GM13977 (cell line): ENCODE data around the gene SMTNL2.

ENCODE experiments used
- DNase-seq: peaks from one replicate; pipeline ENCODE4 v3.0.0; 2012; ENCODE audit warnings: low spot score
- in situ Hi-C: fragments of 300-500 bp; cut with MboI; formaldehyde crosslinking; loops from one replicate; pipeline ENCODE4 v1.12.0; 2022; ENCODE audit warnings: low sequenced_read_pairs, low pct_unique_long_range_greater_than_20kb, mixed read lengths, inconsistent platforms; ENCODE audit not compliant: unreplicated experiment
- TF ChIP-seq, protein P1 (sequence below): IDR thresholded peaks from 2 replicates; pipeline ENCODE4 v1.5.1; 2012; ENCODE audit warnings: mild to moderate bottlenecking, control low read depth; ENCODE audit not compliant: insufficient read depth; ENCODE audit errors: extremely low read depth, missing control alignments

The SMTNL2 gene

DNA sequence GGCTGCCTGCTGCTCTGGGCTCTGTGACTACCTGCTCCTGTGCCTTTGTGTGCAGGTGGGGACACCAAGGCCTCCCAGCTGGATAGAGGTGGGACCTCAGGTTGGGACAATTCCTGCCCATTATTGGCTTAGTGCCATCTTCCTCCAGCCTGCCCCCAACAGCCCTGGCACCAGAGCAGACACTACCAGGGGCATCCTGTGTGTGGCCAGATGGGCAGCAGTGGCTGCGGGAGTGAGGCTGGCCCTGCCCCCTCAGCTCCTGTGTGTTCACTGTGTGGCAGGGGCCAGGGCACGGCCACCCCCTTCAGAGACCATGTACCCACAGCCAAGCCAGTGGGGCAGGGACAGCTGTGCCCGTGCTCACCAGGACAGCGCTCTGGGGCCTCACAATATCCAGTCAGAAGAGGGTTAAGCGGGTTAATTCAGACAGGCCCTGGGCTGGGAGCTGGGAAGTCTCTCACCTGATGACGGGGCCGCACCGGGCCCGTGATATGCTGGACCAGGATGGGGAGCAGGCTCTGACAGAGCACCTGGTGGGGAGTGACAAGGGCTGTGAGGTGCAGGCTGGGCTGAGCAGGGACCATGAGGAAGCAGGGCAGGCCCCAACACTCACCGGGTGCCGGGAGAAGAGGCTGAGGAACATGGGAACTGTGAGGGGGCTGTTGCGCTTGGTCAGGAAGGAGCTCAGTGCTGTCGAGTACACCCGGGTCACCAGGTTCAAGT lies 42.2 kb upstream of the SMTNL2 start:
- no peak for DNase-seq
- TF ChIP-seq, protein P1, sequence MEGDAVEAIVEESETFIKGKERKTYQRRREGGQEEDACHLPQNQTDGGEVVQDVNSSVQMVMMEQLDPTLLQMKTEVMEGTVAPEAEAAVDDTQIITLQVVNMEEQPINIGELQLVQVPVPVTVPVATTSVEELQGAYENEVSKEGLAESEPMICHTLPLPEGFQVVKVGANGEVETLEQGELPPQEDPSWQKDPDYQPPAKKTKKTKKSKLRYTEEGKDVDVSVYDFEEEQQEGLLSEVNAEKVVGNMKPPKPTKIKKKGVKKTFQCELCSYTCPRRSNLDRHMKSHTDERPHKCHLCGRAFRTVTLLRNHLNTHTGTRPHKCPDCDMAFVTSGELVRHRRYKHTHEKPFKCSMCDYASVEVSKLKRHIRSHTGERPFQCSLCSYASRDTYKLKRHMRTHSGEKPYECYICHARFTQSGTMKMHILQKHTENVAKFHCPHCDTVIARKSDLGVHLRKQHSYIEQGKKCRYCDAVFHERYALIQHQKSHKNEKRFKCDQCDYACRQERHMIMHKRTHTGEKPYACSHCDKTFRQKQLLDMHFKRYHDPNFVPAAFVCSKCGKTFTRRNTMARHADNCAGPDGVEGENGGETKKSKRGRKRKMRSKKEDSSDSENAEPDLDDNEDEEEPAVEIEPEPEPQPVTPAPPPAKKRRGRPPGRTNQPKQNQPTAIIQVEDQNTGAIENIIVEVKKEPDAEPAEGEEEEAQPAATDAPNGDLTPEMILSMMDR, result no peak
- in situ Hi-C loops, result no loop called here

DNA sequence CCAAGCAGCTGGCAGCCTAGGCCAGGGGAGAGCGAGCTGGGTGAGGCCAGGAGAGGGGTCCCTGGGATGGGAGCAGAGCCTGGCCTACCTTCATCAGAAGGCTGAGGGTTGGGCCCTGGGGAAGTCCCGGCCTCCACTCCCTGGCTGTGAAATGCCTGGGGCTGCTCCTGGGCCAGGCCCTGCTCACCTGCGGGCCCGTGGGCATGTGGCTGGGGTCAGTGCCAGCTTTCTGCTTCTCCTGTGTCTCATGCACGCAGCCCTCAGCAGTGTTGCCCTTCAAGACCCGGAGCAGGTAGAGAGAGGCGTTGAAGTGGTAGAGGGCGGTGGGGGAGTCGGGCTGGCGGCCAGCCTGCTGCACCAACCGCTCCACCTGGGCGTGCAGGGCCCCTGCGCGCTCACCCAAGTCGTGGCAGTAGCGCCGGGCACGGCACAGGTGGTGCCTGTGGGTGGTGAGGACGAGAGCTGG lies 41.6 kb upstream of the SMTNL2 start:
- TF ChIP-seq, protein P1, result no peak
- DNase-seq, result no peak
- in situ Hi-C loops, result no loop called here

DNA sequence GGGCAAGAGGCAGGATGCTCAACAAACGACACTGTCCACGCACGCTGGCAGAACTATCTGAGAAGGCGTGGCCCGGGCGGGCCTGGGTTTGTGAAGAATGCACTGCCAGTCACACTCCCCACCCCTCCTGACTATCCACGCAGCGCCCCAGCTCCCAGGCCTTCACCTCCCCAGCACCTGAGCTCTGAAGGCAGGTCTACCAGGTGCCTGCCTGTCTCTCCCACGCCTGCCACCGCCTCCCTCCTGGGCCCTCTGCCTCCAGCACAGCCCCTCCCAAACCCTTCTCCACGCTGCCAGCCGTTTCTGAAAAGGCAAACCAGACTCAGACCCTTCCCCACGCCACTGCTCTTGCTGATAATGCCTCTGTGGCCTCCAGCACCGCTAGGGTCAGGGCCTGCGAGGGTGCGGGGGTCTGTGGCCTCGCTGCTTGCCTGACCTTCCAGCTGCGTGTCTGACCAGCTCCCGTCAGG lies 40.7 kb upstream of the SMTNL2 start:
- TF ChIP-seq, protein P1, result no peak
- DNase-seq, result no peak
- in situ Hi-C loops, result no loop called here

DNA sequence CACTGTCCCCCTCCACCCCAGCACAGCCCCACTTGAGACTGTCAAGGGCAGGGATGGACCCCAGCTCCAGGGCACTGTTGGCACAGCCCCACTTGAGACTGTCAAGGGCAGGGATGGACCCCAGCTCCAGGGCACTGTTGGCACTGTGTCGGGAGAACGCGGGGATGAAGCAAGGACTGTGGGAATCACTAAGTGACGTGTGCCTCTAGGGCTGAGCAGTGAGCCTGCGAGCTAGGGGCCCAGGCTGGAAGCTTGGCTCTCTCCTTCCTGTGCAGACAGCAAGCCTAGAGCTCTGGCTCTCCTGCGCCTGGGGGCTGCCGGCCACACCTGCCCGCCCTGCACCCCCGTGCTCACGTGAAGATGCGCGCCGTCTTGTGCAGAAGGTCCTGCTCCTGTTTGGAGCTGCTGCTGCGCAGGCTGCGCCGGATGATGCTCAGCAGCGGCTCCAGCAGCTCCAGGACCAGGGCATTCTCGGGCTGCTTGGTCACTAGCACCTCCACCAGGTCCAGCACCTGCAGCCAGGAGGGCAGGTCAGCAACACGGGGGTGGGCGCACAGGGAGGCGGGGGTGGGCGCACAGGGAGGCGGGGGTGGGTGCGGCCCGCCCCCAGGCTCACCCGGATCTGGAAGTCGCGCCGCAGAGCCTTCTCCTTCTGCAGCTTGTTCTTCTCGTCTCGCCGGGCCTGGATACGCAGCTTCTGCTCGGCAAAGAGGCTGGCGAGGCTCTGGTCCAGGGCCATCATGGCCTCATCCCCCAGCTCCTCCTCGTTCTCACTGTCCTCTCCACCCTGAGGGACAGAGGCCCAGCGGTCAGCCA lies 40.0 kb upstream of the SMTNL2 start:
- TF ChIP-seq, protein P1, result no peak
- in situ Hi-C loops, result no loop called here
- no peak for DNase-seq

DNA sequence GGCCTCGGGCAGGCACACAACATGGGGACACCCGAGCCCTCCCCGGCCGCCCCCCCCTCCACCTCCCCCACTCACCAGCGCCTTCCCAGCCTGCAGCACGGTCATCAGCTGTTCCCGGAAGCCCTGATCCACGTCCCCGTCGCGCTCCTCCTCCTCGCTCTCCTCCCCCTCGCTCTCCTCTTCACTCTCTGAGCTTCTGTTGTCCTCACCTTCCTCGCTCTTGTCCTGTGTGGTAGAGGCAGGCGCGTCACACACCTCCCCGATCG lies 39.4 kb upstream of the SMTNL2 start:
- in situ Hi-C loops, result no loop called here
- TF ChIP-seq, protein P1, result no peak
- DNase-seq, result no peak

DNA sequence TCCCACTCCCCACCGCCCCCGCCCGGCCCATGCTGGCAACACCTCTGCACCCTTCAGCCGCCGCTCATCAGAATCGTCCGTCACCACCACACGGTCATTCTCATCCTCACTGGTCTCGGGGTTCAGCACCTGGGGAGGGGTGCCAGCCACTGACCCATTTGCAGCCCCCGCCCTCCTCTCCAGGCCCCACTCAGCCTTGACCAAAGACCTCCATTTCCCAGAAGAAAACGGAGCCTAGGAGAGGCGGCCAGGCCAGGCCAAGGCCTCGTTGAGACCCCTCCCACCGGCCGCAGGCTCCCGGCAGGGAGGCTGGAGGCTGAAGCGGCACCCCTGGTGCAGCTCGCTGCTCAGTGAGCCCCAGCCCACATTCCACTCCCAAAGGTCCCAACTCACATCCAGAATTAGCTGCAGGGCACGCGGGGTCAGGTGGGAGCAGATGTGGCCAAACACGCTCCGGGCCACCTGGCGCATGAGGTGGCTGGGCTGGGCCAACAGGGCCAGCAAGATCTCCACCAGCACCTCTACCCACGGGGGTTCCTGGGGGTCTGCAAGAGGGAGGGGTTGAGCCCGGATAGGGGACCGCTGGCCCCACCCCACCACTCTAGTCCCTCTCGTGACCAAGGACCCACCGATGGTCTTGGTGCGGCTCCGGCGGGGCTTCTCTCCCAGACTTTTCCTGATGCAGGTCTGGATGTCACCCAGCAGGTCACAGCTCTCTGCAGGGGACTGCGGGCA lies 38.9 kb upstream of the SMTNL2 start:
- TF ChIP-seq, protein P1, result no peak
- in situ Hi-C loops, result no loop called here
- no peak for DNase-seq
